Measurements from ENCODE around the gene ASCL5. TPM values are rescaled to one million over a fixed set of nuclear protein-coding genes. Genes with fewer than 3 reads are reported as not detected.

The ASCL5 gene
- total RNA-seq, 1 donor from 2014 or later: not detected

DNA sequence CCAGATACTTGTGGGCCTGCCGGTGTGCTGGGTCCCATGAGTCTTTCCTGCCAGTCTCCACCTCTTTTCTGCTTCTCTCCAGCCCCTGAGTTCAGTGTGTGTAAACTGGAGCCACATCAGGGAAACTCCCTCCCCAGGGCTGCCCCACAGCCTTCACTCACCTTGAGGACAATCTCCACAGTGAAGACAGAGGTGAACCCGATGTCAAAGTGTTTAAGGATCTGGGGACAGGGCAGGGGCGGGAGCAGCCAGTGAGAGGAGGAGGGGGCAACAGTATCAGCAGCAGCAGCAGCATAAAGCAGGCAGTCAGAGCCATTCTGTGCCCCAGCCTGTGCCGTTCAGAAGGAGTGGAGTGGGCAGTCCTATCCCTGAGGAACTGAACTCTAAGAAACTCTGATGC lies 58.0 kb downstream of the ASCL5 start:
- Mint-ChIP-seq H3K36me3 (ENCODE audit: low read depth) (no peaks in the 10 kb centered on the region), H3K4me3 (ENCODE audit: unreplicated experiment) (no peak overlapping the region), H3K9me3 (ENCODE audit: low read depth) (no peaks in the 10 kb centered on the region), H3K27ac (ENCODE audit: unreplicated experiment) (no peak overlapping the region), H3K4me1 (ENCODE audit: low read depth) (peaks cover 4% of the 10 kb centered on the region), H3K27me3 (ENCODE audit: low read depth) (peaks cover 18% of the 10 kb centered on the region)
- DNase-seq (ENCODE audit: low spot score): no peak
- TF ChIP-seq, protein P1, sequence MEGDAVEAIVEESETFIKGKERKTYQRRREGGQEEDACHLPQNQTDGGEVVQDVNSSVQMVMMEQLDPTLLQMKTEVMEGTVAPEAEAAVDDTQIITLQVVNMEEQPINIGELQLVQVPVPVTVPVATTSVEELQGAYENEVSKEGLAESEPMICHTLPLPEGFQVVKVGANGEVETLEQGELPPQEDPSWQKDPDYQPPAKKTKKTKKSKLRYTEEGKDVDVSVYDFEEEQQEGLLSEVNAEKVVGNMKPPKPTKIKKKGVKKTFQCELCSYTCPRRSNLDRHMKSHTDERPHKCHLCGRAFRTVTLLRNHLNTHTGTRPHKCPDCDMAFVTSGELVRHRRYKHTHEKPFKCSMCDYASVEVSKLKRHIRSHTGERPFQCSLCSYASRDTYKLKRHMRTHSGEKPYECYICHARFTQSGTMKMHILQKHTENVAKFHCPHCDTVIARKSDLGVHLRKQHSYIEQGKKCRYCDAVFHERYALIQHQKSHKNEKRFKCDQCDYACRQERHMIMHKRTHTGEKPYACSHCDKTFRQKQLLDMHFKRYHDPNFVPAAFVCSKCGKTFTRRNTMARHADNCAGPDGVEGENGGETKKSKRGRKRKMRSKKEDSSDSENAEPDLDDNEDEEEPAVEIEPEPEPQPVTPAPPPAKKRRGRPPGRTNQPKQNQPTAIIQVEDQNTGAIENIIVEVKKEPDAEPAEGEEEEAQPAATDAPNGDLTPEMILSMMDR (IDR thresholded peaks at IDR 0.05): no peak

DNA sequence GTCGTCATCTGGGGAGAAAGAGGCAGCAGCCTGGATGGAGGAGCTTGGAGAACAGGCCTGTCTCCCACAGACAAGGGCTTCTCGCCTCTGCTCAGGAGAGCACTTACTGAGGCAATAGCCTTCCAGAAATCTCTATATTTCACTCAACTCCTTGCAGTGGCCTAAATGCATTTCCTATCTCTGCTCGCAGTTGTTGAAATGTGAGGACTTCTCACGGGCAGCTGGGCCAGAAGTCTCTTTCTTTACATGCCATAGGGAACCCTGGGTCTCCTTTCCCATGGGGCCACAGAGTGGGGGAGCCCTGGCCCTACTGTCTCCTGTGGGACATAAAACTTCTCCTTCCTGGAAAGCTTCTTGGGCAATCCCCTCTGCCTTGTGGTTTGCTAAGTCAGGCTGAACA lies 60.0 kb downstream of the ASCL5 start:
- Mint-ChIP-seq H3K9me3 (ENCODE audit: low read depth) (no peaks in the 10 kb centered on the region), H3K4me3 (ENCODE audit: unreplicated experiment) (no peak overlapping the region), H3K27me3 (ENCODE audit: low read depth) (peaks cover 18% of the 10 kb centered on the region), H3K36me3 (ENCODE audit: low read depth) (no peaks in the 10 kb centered on the region), H3K4me1 (ENCODE audit: low read depth) (peaks cover 4% of the 10 kb centered on the region), H3K27ac (ENCODE audit: unreplicated experiment) (no peak overlapping the region)
- TF ChIP-seq, protein P1 (IDR thresholded peaks at IDR 0.05): no peak
- DNase-seq (ENCODE audit: low spot score): no peak

DNA sequence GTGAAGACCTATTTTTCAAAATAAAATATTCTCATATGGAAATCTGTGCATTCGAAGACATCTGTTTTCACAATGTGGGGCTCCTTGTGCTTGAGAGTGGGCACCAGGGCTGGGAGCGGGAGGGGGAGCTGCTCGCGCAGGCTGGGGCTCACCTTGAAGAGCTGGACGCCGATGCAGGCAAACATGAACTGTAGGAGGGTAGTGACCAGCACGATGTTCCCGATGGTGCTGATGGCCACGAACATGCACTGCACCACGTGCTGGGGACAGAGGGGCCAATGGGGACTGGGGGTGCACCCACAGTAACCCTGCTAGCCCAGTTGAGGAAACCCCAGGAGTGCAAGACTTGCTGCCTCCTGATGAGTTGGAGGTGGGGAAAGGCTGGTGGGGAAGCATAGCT lies 61.3 kb downstream of the ASCL5 start:
- Mint-ChIP-seq H3K27me3 (ENCODE audit: low read depth) (peaks cover 12% of the 10 kb centered on the region), H3K4me3 (ENCODE audit: unreplicated experiment) (no peak overlapping the region), H3K27ac (ENCODE audit: unreplicated experiment) (no peak overlapping the region), H3K36me3 (ENCODE audit: low read depth) (no peaks in the 10 kb centered on the region), H3K9me3 (ENCODE audit: low read depth) (no peaks in the 10 kb centered on the region), H3K4me1 (ENCODE audit: low read depth) (peaks cover 5% of the 10 kb centered on the region)
- TF ChIP-seq, protein P1 (IDR thresholded peaks at IDR 0.05): no peak
- DNase-seq (ENCODE audit: low spot score): no peak

DNA sequence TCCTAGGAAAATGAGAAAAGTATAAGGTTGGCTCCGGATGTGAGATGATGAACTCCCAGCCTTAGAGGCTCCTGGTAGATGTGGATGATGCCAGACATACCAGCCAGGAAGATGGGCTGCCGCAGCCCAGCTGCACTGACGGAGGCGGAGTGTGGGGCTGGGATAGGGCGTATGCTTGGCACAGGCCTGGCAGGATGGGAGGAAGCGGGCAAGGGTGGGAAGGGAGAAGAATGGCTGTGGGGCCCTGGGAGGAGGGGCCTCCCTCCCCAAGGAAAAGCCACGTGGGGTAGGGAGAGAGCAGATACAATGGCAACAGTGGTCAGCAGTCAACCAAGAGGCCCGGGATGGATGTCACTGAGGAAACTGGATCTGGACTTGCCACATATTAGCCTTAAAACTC lies 62.2 kb downstream of the ASCL5 start:
- TF ChIP-seq, protein P1 (IDR thresholded peaks at IDR 0.05): no peak
- no peaks in the 10 kb centered on the region for H3K36me3 Mint-ChIP-seq (ENCODE audit: low read depth)
- H3K9me3 Mint-ChIP-seq (ENCODE audit: low read depth): no peaks in the 10 kb centered on the region
- peaks cover 13% of the 10 kb centered on the region for H3K4me1 Mint-ChIP-seq (ENCODE audit: low read depth)
- H3K27ac Mint-ChIP-seq (ENCODE audit: unreplicated experiment): no peak overlapping the region
- H3K4me3 Mint-ChIP-seq (ENCODE audit: unreplicated experiment): no peak overlapping the region
- no peak for DNase-seq (ENCODE audit: low spot score)
- H3K27me3 Mint-ChIP-seq (ENCODE audit: low read depth): peaks cover 10% of the 10 kb centered on the region

Other genes with a start within 250 kb of the ASCL5 start
- gene INAVA, start 232.3 kb downstream of the ASCL5 start, total RNA-seq: 3.8 to 6.8 TPM (median 5.0 TPM) in 3 replicates
- 1.1 to 2.6 TPM (median 2.6 TPM) in 3 replicates for gene KIF21B, start 103.5 kb downstream of the ASCL5 start, total RNA-seq
- gene CACNA1S, start 14.8 kb downstream of the ASCL5 start, total RNA-seq: 0.07 to 0.46 TPM (median 0.40 TPM) in 3 replicates
- 56.9 to 57.3 TPM (median 57.2 TPM) in 3 replicates for gene TMEM9, start 27.3 kb upstream of the ASCL5 start, total RNA-seq
- 0.24 to 1.9 TPM (median 1.6 TPM) in 3 replicates for gene IGFN1, start 63.6 kb upstream of the ASCL5 start, total RNA-seq
- gene PKP1, start 156.3 kb upstream of the ASCL5 start, total RNA-seq: 0.07 to 4.1 TPM (median 4.0 TPM) in 3 replicates